HAP-1 (cell line): ENCODE results near the gene STN1.

Experiments used
- DNase-seq, 2 experiments: peaks; one replicate each; pipeline ENCODE4 v3.0.0-alpha.2; 2016 to 2020; ENCODE audit warnings: low spot score in 2 of 2
- H3K27me3 ChIP-seq: fragments of 250-450 bp; sonication (Bioruptor Pico); 2 replicates; pipeline ENCODE4 v1.5.1; 2020; ENCODE audit warnings: low read depth, mild to moderate bottlenecking, moderate library complexity
- H3K36me3 ChIP-seq: fragments of 250-450 bp; sonication (Bioruptor Pico); replicated peaks from 2 replicates; pipeline ENCODE4 v1.5.1; 2020; ENCODE audit warnings: mild to moderate bottlenecking
- H3K4me1 ChIP-seq: fragments of 250-450 bp; sonication (Bioruptor Pico); 2 replicates; pipeline ENCODE4 v1.5.1; 2020; ENCODE audit warnings: mild to moderate bottlenecking
- H3K4me3 ChIP-seq: fragments of 250-450 bp; sonication (Bioruptor Pico); 2 replicates; pipeline ENCODE4 v1.5.1; 2020; ENCODE audit warnings: mild to moderate bottlenecking, moderate library complexity
- H3K9me3 ChIP-seq: fragments of 250-450 bp; sonication (Bioruptor Pico); 2 replicates; pipeline ENCODE4 v1.5.1; 2020; ENCODE audit warnings: mild to moderate bottlenecking, moderate library complexity
- in situ Hi-C: fragments of 300-500 bp; cut with MboI; formaldehyde crosslinking; loops from 3 replicates; pipeline ENCODE4 v1.14.3; 2020; ENCODE audit warnings: low sequenced_read_pairs, inconsistent platforms, mixed read lengths

The STN1 gene

GRCh38 chr10:103859161-103860086 lies 58.6 kb downstream of the STN1 start:
- H3K36me3 ChIP-seq, result no peaks in the 10 kb centered on the region
- H3K4me1 ChIP-seq, result peaks cover 5% of the 10 kb centered on the region; the same call in 1 of the 2 replicates
- no peak overlapping the region for H3K4me3 ChIP-seq
- H3K9me3 ChIP-seq, result no peaks in the 10 kb centered on the region
- DNase-seq, result peak; percentile 28 to 77
- in situ Hi-C loops, result loop anchor here (10.0 kb wide), 1 partner anchor 265 kb away; no protein-coding TSS in a partner anchor
- peaks cover 2% of the 10 kb centered on the region; the same call in 1 of the 2 replicates for H3K27me3 ChIP-seq

- H3K27me3 ChIP-seq, result peaks cover 2% of the 10 kb centered on the region; the same call in 1 of the 2 replicates
- peaks cover 5% of the 10 kb centered on the region; the same call in 1 of the 2 replicates for H3K4me1 ChIP-seq
- in situ Hi-C loops, result loop anchor here (10.0 kb wide), 1 partner anchor 264 kb away; no protein-coding TSS in a partner anchor
- no peaks in the 10 kb centered on the region for H3K36me3 ChIP-seq
- H3K4me3 ChIP-seq, result no peak overlapping the region
- no peaks in the 10 kb centered on the region for H3K9me3 ChIP-seq
- no peak for DNase-seq
These were observed 59.6 kb downstream of the STN1 start for GRCh38 chr10:103858360-103858759.

DNA sequence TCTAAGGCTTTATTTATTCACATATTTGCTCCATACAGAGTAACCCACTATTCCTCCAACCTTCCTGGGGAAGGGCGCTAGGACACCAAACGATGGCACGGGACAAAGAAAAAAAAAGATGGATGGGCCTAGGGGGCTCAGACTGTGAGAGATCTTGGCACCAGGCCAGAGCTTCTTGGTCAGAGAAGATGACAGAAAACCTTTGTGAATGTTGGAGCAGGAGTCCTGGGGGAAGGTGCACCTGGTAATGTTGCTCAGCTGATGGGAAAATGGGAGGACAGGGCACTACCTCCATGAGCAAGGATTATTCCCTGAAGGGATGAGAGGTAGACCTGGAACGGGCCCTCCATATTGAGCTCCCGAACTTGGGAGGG lies 61.2 kb downstream of the STN1 start:
- Histone ChIP-seq H3K4me3 (no peak overlapping the region), H3K9me3 (no peaks in the 10 kb centered on the region), H3K4me1 (peaks cover 5% of the 10 kb centered on the region; the same call in 1 of the 2 replicates), H3K27me3 (peaks cover 2% of the 10 kb centered on the region; the same call in 1 of the 2 replicates), H3K36me3 (no peaks in the 10 kb centered on the region)
- no peak for DNase-seq
- in situ Hi-C loops, result loop anchor here (10.0 kb wide), 1 partner anchor 262 kb away; no protein-coding TSS in a partner anchor

DNA sequence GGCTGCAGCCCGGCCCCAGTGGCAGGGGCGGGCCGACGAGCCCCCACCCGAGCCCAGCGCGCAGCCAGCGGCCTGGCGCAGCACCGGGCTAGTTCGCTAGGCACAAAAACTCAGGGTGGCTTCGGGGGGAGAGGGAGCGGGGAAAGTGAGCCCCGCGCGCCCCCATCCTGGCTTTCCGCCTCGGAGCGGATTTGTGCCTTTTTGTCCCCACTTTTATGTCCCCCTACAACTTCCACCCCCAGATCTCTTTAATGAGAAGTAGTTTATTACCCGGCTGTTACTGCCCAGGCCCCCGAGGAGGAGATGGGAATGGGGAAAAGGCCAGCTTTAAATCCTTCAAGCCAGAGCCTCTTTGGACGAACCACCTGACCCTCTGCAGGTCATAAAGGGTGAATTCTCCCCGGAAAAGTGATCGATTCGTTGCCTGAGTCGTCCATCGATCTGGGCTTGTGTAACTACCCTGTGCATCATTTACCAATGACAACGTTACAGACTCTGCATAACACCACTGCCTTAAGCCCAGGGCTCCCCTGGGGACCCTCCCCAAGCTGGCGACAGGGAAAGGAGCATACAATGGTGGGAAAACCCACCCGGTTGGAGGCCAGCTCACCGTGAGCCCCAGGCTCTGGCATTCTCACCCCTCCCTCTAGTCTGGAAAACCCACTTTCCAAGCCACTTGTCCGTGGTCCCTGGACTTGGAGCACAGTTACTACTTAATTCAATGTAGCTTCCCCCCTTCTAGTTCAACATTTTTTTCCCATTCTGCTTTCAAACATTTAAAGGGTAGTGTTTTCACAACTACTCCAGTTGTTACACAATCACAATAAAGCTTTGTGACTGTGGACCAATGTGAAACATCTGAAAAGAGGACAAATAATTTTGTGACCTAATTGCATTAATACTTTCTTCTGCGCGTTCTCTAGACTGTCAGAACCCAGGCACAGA lies 61.9 kb downstream of the STN1 start:
- Histone ChIP-seq H3K36me3 (no peaks in the 10 kb centered on the region), H3K4me1 (peaks cover 5% of the 10 kb centered on the region; the same call in 1 of the 2 replicates), H3K4me3 (peak overlapping the region; percentile 28; the same call in 1 of the 2 replicates), H3K9me3 (no peaks in the 10 kb centered on the region), H3K27me3 (peaks cover 2% of the 10 kb centered on the region)
- no peak for DNase-seq
- in situ Hi-C loops, result loop anchor here (10.0 kb wide), 1 partner anchor 261 kb away; no protein-coding TSS in a partner anchor

- in situ Hi-C loops, result loop anchor here (10.0 kb wide), 1 partner anchor 261 kb away; no protein-coding TSS in a partner anchor
- H3K36me3 ChIP-seq, result no peaks in the 10 kb centered on the region
- H3K4me1 ChIP-seq, result peaks cover 5% of the 10 kb centered on the region; the same call in 1 of the 2 replicates
- H3K9me3 ChIP-seq, result no peaks in the 10 kb centered on the region
- peak; percentile 18 to 66 for DNase-seq
- peak within 1 kb of the TSS; percentile 42 for H3K4me3 ChIP-seq
- peaks cover 2% of the 10 kb centered on the region for H3K27me3 ChIP-seq
These were observed 62.6 kb downstream of the STN1 start, which contains the start of gene SH3PXD2A for GRCh38 chr10:103855424-103855823. Gene SH3PXD2A (minus strand): TSS chr10:103855576. CDS start chr10:103855266, 310 bp downstream.

GRCh38 chr10:103854686-103855391 lies 63.1 kb downstream of the STN1 start:
- peaks cover 5% of the 10 kb centered on the region; the same call in 1 of the 2 replicates for H3K4me1 ChIP-seq
- no peaks in the 10 kb centered on the region for H3K9me3 ChIP-seq
- no peaks in the 10 kb centered on the region for H3K36me3 ChIP-seq
- peak in 1 of 2 experiments; percentile 52 for DNase-seq
- in situ Hi-C loops, result loop anchor here (10.0 kb wide), 1 partner anchor 260 kb away; no protein-coding TSS in a partner anchor
- peak overlapping the region; percentile 42 for H3K4me3 ChIP-seq
- H3K27me3 ChIP-seq, result peaks cover 2% of the 10 kb centered on the region

- DNase-seq, result peak; percentile 22 to 43
These were observed 63.7 kb downstream of the STN1 start for GRCh38 chr10:103854265-103854685.

GRCh38 chr10:103853428-103854264 lies 64.3 kb downstream of the STN1 start:
- no peak overlapping the region for H3K4me3 ChIP-seq
- in situ Hi-C loops, result loop anchor here (10.0 kb wide), 1 partner anchor 259 kb away; no protein-coding TSS in a partner anchor
- H3K9me3 ChIP-seq, result no peaks in the 10 kb centered on the region
- peaks cover 2% of the 10 kb centered on the region for H3K27me3 ChIP-seq
- no peaks in the 10 kb centered on the region for H3K36me3 ChIP-seq
- no peak for DNase-seq
- H3K4me1 ChIP-seq, result peaks cover 5% of the 10 kb centered on the region; the same call in 1 of the 2 replicates

More at GRCh38 chr10:103854265-103854685, 63.7 kb downstream of the STN1 start:
- Histone ChIP-seq H3K27me3 (peaks cover 2% of the 10 kb centered on the region), H3K36me3 (no peaks in the 10 kb centered on the region), H3K4me1 (peaks cover 5% of the 10 kb centered on the region; the same call in 1 of the 2 replicates), H3K4me3 (peak overlapping the region; percentile 42), H3K9me3 (no peaks in the 10 kb centered on the region)
- in situ Hi-C loops, result loop anchor here (10.0 kb wide), 1 partner anchor 259 kb away; no protein-coding TSS in a partner anchor

DNA sequence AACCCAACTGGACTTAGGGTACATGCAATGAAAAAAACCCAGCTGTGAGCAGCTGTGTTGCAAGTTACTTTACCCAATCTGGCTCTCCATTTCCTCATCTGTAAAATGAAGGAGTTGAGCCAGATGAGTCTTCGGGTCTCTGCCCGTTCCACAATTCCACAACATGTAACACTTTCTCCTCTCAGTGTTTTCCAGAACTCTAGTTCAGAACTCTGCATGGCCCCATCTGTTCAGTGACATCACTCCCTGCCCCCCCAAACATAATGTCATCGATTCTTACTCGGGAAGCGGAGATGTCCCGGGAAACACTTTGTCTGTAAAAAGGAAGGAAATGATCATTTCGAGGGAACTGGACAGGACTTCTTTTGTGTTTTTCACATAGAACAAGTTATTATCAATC lies 65.1 kb downstream of the STN1 start:
- DNase-seq, result no peak
- no peaks in the 10 kb centered on the region for H3K9me3 ChIP-seq
- no peak overlapping the region for H3K4me3 ChIP-seq
- in situ Hi-C loops, result loop anchor here (10.0 kb wide), 1 partner anchor 258 kb away; no protein-coding TSS in a partner anchor
- H3K27me3 ChIP-seq, result peaks cover 2% of the 10 kb centered on the region
- H3K4me1 ChIP-seq, result peaks cover 5% of the 10 kb centered on the region; the same call in 1 of the 2 replicates
- H3K36me3 ChIP-seq, result no peaks in the 10 kb centered on the region

- Histone ChIP-seq H3K27me3 (peaks cover 2% of the 10 kb centered on the region), H3K9me3 (no peaks in the 10 kb centered on the region), H3K36me3 (no peaks in the 10 kb centered on the region), H3K4me3 (no peak overlapping the region), H3K4me1 (peaks cover 5% of the 10 kb centered on the region; the same call in 1 of the 2 replicates)
- DNase-seq, result no peak
- in situ Hi-C loops, result loop anchor here (10.0 kb wide), 1 partner anchor 257 kb away; no protein-coding TSS in a partner anchor
These were observed 65.7 kb downstream of the STN1 start for GRCh38 chr10:103852189-103852711.

GRCh38 chr10:103851261-103851660 lies 66.7 kb downstream of the STN1 start:
- H3K27me3 ChIP-seq, result peaks cover 2% of the 10 kb centered on the region
- in situ Hi-C loops, result loop anchor here (10.0 kb wide), 1 partner anchor 256 kb away; no protein-coding TSS in a partner anchor
- DNase-seq, result no peak
- no peaks in the 10 kb centered on the region for H3K36me3 ChIP-seq
- H3K9me3 ChIP-seq, result no peaks in the 10 kb centered on the region
- no peak overlapping the region for H3K4me3 ChIP-seq
- H3K4me1 ChIP-seq, result peaks cover 5% of the 10 kb centered on the region; the same call in 1 of the 2 replicates
